HG03175 (cell line): ENCODE measurements around the gene POLL.
"Not testable (repeated sequence)": the region's sequence is repeated elsewhere in the genome, so short reads cannot be mapped to it uniquely, and the experiment has no call there.

Experiments
- ATAC-seq: cut with Tn5 transposase; IDR thresholded peaks from one replicate; pipeline ENCODE4 v1.9.1; 2021; ENCODE audit warnings: mild to moderate bottlenecking, moderate library complexity; ENCODE audit not compliant: unreplicated experiment

POLL gene

GRCh38 chr10:101611096-101611905 lies 23.2 kb upstream of the POLL start:
- no peak for ATAC-seq

GRCh38 chr10:101609481-101609880 lies 21.4 kb upstream of the POLL start:
- ATAC-seq, result no peak

GRCh38 chr10:101607124-101607523 lies 19.1 kb upstream of the POLL start:
- no peak for ATAC-seq

- peak; percentile 74 for ATAC-seq
Measured at GRCh38 chr10:101602761-101603398, 14.8 kb upstream of the POLL start.

GRCh38 chr10:101601541-101601940 lies 13.5 kb upstream of the POLL start:
- ATAC-seq, result no peak

GRCh38 chr10:101597091-101597900 lies 9.2 kb upstream of the POLL start:
- ATAC-seq, result no peak

GRCh38 chr10:101595591-101596433 lies 7.8 kb upstream of the POLL start:
- no peak for ATAC-seq

GRCh38 chr10:101593331-101593730 lies 5.3 kb upstream of the POLL start:
- not testable (repeated sequence) for ATAC-seq

GRCh38 chr10:101588879-101589278 lies 822 bp upstream of the POLL start:
- ATAC-seq, result no peak

- ATAC-seq, result no peak
Measured at GRCh38 chr10:101585841-101586240, 2.2 kb downstream of the POLL start.

- no peak for ATAC-seq
Measured at GRCh38 chr10:101580486-101581399, 7.3 kb downstream of the POLL start.

- no peak for ATAC-seq
Measured at GRCh38 chr10:101579516-101579870, 8.6 kb downstream of the POLL start.

- no peak for ATAC-seq
Measured at GRCh38 chr10:101578803-101579515, 9.1 kb downstream of the POLL start.

GRCh38 chr10:101578192-101578591 lies 9.9 kb downstream of the POLL start:
- ATAC-seq, result no peak

- ATAC-seq, result no peak
Measured at GRCh38 chr10:101577121-101577871, 10.8 kb downstream of the POLL start.

- ATAC-seq, result no peak
Measured at GRCh38 chr10:101576211-101576863, 11.7 kb downstream of the POLL start.

- no peak for ATAC-seq
Measured at GRCh38 chr10:101575580-101576210, 12.4 kb downstream of the POLL start.
